Erythroblast (primary cell): Measurements from ENCODE around the gene EGFR.

ENCODE experiments used
- GATA1 ChIP-seq: IDR thresholded peaks from 2 replicates; pipeline ENCODE4 v1.6.1; 2011; ENCODE audit warnings: low read depth, mild to moderate bottlenecking, control low read depth, low read length, moderate library complexity
- POLR2A ChIP-seq: IDR thresholded peaks from 2 replicates; pipeline ENCODE4 v1.6.1; 2011; ENCODE audit warnings: mild to moderate bottlenecking, low read length

GRCh38 chr7:55244006-55244745, 225.4 kb downstream of the EGFR start:
- TF ChIP-seq POLR2A (no peak), GATA1 (no peak)
